DMS 273 (cell line): Measurements from ENCODE around the gene LRWD1.
A peak's percentile ranks its signal among the peaks of the same experiment; 100 is the strongest.

ENCODE experiments used
- DNase-seq: peaks from one replicate; lab custom pipeline; 2025; ENCODE audit not compliant: unreplicated experiment; lab: John Stamatoyannopoulos, UW

LRWD1 gene

GRCh38 chr7:102464577-102465280 lies at the start of gene LRWD1, which contains the start of gene ALKBH4:
Gene LRWD1, plus strand, starts transcription at chr7:102464984. Its CDS starts 97 bp downstream, at chr7:102465081.
Gene ALKBH4, minus strand, starts transcription at chr7:102464863. Its CDS starts 27 bp downstream, at chr7:102464836.
- DNase-seq, result peak; percentile 98

- no peak for DNase-seq
Observed at GRCh38 chr7:102415685-102416225, 49.0 kb upstream of the LRWD1 start.

- DNase-seq, result no peak
Observed at GRCh38 chr7:102416406-102416805, 48.4 kb upstream of the LRWD1 start.

- no peak for DNase-seq
Observed at GRCh38 chr7:102417105-102417504, 47.7 kb upstream of the LRWD1 start.

GRCh38 chr7:102418592-102418991 lies 46.2 kb upstream of the LRWD1 start:
- no peak for DNase-seq

- DNase-seq, result no peak
Observed at GRCh38 chr7:102421706-102422240, 43.0 kb upstream of the LRWD1 start.

GRCh38 chr7:102424129-102424551 lies 40.6 kb upstream of the LRWD1 start:
- peak; percentile 48 for DNase-seq

GRCh38 chr7:102424787-102425218 lies 40.0 kb upstream of the LRWD1 start:
- no peak for DNase-seq

- peak; percentile 47 for DNase-seq
Observed at GRCh38 chr7:102425639-102426267, 39.0 kb upstream of the LRWD1 start.

GRCh38 chr7:102426268-102427018 lies 38.3 kb upstream of the LRWD1 start:
- no peak for DNase-seq

GRCh38 chr7:102427019-102427405 lies 37.8 kb upstream of the LRWD1 start:
- no peak for DNase-seq

GRCh38 chr7:102429141-102429899 lies 35.5 kb upstream of the LRWD1 start:
- DNase-seq, result no peak

- peak; percentile 89 for DNase-seq
Observed at GRCh38 chr7:102431617-102432298, 33.0 kb upstream of the LRWD1 start.

GRCh38 chr7:102432442-102433218 lies 32.2 kb upstream of the LRWD1 start:
- no peak for DNase-seq

- peak; percentile 91 for DNase-seq
Observed at GRCh38 chr7:102433219-102434038, 31.4 kb upstream of the LRWD1 start, which contains the start of gene ORAI2. Gene ORAI2, plus strand, starts transcription at chr7:102433575. Its CDS starts 5,382 bp downstream, at chr7:102438957.

GRCh38 chr7:102434039-102434486 lies 30.7 kb upstream of the LRWD1 start:
- no peak for DNase-seq

- DNase-seq, result no peak
Observed at GRCh38 chr7:102436118-102436517, 28.7 kb upstream of the LRWD1 start.
